Medulla oblongata (tissue), 1 donor: Measurements from ENCODE around the gene SLC47A2.

Source experiments
- DNase-seq: peaks from one replicate; pipeline ENCODE4 v3.0.0-alpha.2; 2015; ENCODE audit errors: extremely low spot score

Gene SLC47A2

DNA sequence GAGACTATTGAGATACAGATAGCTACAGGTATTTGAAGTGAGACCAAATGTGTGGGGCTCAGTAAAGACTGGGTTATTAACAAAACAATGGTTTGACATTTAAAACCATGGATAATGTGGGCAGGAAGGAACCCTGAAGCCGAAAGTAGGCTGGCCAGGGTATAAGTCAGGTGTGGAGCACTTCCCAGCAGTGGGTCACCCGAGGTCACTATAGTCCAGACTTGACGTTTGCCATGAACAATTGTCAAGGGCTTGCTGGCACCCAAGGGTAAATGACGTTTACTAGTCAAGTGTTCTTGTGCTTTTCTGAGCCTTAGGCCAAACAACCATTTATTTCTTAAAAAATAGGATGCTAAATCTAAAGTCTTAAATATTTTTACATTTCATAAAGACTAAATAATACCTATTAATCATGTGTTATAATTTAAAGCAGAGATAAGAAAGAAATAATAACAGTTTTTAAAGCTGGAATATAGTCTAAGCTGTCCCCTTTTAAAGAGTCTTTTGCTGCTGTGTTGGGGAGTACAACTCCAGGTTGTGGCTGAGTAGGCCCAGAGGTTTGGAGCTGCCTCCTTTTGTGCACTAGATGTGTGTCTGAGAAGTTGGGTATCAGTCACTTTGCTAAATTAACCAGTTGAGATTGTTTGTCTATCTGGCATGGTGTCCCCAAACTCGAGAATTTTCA, 52.1 kb downstream of the SLC47A2 start:
- no peak for DNase-seq

DNA sequence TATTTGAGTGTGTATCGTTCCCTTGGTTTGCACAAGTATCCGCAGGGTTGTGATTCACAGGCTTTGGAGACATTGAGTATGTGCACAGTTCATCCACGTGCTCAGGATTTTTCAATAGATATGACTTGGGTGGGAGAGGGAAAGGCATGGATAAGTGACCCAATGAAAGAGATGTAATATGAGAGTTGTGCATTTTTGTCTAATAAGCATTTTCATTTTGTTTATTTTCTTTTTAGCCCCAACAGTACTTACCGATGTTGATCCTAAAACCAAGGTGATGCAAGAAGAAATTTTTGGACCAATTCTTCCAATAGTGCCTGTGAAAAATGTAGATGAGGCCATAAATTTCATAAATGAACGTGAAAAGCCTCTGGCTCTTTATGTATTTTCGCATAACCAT, 53.3 kb downstream of the SLC47A2 start:
- DNase-seq, result no peak

DNA sequence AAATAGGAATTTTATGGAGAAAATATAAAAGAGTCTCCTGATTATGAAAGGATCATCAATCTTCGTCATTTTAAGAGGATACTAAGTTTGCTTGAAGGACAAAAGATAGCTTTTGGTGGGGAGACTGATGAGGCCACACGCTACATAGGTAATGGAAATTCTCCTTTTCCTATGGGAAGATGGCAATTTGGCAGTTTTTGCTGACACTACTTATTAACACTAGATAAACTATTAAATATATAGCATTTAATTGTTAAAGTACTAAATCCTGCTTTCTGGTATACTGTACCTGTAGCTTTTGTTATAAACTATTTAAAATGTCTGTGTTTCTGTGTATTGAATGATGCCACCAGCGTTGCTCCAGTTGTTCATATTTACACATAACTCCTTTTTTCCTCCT, 55.3 kb downstream of the SLC47A2 start:
- DNase-seq, result no peak

DNA sequence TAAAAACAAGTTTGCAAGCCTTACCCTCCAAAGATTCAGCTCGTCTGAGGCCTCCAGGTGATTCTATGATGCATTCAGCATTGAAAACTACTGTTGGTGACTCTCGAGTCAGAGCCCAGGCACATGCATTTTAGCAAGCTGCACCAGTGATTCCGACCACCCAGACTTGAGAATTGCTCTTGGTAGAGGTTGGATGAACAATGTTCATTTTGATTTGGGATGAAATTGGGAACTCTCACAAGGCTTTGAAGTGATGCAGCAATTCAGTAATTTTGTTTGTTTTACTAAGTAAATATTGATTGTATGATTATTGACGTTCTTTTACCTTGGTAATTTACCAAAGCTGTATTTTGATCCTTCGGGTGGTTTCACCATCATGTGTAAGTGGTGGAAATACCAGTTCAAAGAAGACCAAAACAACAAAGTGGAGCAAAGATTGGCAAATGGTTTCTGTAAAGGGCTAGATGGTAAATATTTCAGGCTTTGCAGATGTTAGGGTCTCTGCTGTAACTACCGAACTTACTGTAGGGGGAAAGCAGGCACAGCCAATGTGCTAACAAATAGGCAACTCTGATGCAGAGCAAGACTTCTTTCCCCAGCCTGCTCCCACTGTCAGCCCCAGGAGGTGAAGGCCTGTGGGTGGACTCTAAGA, 56.0 kb downstream of the SLC47A2 start:
- DNase-seq, result no peak

DNA sequence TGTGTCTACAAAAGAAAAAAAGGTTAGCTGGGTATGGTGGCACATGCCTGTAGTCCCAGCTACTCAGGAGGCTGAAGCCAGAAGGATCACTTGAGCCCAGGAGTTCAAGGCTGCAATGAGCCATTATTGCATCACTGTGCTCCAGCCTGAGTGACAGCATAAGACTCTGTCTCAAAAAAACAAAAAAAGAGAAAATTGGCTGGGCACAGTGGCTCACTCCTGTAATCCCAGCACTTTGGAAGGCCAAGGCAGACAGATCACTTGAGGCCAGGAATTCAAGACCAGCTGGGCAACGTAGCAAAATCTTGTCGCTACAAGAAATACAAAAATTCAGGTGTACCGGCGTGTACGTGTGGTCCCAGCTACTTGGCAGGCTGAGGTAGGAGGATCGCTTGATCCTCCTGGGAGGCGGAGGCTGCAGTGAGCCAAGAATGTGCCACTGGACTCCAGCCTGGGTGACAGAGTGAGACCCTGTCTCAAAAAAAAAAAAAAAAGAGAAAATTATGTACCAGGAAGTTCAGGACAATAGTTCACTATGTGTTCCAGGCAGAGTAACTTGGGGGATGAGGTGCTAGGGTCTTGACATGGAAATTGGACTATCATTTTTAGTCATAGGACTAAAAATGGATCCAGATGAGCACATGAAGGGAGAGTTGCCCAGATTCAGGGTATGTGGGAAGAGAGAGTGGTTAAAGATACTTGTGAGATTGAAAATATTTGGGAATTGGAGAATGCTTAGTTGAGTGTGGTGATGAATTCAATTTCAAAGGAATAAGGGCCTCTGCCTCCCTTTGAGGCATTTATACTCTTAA, 56.8 kb downstream of the SLC47A2 start:
- DNase-seq, result no peak

DNA sequence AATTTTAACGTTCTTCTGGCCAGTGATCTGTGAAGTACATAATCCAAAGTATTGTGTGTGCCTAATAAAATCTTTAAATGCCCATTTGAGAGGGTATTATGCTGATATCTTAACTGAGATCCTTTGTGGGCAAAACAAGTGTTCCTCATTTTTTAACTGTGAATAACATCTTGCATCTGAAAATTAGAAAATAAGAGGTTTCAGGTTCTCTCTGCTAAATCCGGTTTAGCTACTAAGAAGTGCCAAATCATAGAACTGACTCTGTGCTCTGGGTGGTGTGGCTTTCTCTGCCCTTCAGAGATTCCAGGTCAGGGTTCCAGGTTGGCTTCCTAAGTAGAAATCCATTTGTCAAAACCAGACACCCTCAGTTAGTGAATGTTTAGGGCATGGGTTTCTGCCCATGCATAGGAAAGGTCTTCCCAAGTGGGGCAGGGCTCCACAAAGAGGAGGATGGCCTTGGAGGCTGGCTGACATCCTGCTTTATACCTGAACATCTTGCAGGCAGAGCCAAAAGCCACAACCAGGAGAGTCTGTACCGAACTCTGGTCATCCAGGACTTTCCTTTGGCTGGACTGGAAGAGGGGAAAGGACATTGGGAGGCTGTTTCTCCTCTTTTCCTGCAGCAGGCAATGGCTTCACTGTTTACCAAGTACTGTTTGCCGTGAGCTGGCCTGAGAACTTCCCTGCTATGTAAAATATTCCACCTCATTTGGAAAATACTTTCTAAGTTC, 59.4 kb downstream of the SLC47A2 start:
- DNase-seq, result no peak

DNA sequence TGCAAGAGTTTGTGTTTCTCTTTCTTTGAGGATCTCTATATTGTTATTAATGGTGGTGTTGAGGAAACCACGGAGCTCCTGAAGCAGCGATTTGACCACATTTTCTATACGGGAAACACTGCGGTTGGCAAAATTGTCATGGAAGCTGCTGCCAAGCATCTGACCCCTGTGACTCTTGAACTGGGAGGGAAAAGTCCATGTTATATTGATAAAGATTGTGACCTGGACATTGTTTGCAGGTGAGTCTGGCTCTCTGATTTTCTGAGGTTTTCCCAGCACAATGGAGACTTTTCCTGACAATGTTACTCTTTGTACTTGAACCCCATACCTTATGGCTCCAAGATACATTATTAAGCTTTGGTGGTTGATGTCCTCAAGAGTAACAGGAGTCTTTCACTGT, 60.0 kb downstream of the SLC47A2 start:
- DNase-seq, result no peak

DNA sequence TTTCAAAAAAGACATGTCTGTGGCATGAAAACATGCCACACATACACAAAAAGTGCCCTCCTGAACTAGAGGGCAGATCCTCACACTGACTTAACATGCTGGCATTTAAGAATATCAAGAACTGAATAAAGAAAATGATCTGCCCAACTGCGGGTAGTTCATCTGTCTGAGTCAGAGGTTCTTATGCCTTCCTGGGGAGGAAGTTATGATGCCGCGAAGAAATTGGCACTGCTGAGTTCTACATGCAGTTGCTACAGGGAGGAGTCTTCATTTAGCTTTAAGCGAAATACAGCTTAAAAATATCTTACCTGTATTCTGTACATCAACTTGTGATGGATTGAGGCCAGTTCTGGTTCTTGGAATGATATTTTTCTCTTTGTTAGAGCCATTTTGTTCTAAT, 61.5 kb downstream of the SLC47A2 start:
- DNase-seq, result no peak

DNA sequence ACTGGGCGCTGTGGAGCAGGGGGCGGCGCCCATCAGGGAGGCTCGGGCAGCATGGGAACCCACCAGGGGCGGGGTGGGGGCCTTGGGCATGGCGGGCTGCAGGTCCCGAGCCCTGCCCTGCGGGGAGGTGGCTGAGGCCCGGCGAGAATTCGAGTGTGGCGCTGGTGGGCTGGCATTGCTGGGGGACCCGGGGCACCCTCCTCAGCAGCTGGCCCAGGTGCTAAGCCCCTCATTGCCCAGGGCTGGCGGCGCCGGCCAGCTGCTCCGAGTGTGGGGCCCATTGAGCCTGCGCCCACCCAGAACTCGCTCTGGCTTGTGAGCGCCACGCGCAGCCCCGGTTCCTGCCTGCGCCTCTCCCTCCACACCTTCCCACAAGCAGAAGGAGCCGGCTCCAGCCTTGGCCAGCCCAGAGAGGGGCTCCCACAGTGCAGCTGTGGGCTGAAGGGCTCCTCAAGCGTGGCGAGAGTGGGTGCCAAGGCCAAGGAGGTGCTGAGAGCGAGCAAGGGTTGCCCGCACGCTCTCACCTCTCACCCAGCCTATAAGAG, 62.0 kb downstream of the SLC47A2 start:
- no peak for DNase-seq

DNA sequence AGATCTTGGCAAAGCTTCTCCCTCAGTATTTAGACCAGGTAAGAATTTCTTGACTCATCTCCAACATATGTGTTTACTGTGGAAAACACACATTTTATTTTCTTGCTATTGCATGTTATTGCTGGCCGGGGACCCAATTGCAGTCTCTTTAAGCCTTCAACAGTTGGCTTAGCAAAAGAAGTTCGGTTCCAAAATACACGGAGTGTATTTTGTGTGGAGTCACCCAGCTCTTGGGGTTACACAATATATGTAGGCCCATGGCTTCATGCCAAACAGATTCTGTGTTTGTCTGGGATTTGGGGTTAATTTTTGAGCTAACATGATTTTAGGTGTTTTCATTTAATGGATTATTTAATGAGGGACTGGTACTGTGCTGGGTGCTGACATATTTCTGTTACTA, 63.8 kb downstream of the SLC47A2 start:
- no peak for DNase-seq

DNA sequence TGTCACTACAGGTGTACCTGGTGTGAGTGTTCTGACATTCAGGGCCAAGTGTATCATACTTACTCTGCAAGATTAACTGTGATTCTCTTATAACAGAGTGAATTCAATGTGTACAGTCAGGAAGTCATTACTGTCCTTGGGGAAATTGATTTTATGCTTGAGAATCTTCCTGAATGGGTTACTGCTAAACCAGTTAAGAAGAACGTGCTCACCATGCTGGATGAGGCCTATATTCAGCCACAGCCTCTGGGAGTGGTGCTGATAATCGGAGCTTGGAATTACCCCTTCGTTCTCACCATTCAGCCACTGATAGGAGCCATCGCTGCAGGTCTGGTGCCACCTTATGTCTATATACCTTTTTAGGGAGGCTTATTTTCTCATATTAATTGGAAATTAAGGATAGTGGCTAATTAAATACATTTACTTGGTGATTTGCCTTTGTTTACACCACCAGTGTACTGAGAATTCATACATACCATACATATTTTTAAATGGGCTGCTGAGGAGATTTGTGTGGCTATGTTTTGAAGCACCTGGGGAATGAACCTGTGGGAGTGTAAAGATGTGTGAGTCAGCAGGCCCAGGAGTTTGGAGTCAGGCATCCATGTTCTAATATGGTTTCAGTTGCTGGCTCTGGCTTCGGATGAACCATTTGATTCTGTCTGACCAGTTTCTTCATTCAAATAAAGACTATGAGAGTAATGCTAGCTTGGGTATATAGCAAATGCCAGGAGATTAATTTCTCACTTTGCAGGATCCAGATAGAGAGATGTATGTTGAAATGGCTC, 64.7 kb downstream of the SLC47A2 start:
- DNase-seq, result no peak

DNA sequence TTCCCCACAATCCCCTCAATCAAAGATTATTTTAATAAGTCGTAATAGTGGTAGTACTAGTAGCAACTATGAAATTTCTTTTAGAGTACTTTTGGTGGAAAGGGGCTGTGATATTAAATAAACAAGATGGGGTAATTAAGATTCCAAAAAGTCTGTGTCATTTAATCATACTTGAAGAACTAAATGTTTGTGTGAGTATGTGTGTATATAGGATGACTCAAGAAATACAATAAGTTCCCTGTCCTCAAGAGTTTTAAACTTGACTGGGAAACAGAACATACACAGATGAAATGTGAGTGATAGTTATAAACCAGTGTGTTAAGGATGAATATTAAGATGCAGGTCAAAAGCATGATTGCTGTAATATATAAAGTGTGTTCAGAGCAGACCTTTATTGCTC, 65.6 kb downstream of the SLC47A2 start:
- DNase-seq, result no peak

DNA sequence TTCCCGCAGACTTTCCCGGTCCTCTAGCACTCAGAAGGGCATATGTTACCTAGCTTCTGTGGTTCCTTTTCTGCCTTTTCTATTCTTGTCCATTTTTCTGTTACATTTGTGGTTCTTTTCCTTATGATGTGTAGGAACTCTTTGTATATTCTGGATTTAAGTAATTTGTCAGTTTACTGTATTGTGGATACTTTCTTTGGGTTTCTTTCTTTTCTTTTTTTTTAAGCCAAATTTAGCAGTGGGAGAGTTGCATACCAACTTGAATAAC, 67.2 kb downstream of the SLC47A2 start:
- no peak for DNase-seq

DNA sequence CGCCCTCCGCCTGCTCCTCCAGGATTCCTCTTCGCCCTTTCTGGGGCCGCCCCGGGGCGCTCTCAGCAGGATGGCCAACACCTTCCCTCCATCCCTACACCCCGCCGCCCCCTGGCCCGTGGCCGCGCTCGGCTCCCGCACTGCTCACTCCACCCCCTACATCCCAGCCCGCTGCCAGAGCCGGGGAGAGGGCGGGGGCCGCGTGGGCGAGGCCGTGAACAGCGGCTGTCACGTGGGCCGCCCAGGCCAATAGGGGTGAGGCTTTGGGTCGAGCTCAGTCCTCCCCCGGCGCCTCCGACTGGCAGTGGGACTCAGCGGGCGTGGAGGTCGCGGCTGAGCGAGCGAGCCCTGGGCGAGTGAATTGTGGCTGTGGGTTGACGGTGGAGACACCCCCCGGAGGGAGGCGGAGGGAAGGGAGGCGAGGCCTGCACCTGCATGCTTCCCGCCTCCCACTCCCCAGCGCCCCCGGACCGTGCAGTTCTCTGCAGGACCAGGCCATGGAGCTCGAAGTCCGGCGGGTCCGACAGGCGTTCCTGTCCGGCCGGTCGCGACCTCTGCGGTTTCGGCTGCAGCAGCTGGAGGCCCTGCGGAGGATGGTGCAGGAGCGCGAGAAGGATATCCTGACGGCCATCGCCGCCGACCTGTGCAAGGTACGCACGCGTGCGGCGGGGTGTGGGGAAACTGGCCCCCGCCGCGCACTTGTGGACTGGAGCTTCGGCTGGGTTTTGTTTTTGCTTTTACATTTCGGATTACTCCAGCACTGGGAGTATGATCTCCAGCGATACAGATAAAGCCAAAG, 67.7 kb downstream of the SLC47A2 start, which contains the start of gene ALDH3A2:
Gene ALDH3A2 (plus strand): TSS at position 277 of the 799 bp plus-strand sequence. CDS start 221 bp downstream, at position 498.
- DNase-seq, result peak; percentile 98

DNA sequence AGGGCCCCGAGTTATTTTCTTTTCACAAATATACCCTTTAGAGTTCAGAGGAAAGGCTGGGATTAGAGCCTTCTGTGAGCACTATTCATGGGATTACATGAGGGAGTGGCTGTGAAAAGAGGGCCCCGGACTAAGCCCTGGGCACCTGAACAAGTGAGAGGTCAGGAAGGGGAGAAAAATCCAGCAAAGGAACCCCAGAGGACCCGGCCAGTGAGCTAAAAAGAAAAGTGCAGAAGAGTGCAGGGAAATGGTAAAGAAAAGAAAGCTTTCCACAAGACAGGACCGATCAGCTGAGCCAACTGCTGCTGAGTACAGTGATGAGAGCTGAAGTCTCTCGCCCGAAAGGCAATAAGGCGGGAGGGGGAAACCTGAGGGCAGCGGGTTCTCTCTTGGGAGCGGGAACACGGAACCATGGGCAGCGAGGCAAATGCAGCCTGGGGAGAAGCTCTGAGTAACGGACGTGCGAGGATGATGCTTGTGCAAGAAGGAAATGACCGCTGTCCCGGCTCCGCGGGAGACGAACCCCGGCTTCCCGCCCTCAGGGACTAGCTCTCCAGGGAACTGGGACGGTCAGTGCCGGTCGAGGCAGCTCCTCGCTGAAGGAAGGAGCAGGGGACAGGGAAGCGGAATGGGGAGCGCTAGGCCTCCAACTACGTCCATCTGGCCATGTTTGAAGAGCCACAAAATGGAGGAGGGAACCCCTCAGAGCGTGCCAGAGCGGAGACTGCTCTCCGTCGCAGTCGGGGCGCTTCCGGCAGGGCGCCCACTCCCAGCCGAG, 68.5 kb downstream of the SLC47A2 start:
- peak; percentile 76 for DNase-seq

DNA sequence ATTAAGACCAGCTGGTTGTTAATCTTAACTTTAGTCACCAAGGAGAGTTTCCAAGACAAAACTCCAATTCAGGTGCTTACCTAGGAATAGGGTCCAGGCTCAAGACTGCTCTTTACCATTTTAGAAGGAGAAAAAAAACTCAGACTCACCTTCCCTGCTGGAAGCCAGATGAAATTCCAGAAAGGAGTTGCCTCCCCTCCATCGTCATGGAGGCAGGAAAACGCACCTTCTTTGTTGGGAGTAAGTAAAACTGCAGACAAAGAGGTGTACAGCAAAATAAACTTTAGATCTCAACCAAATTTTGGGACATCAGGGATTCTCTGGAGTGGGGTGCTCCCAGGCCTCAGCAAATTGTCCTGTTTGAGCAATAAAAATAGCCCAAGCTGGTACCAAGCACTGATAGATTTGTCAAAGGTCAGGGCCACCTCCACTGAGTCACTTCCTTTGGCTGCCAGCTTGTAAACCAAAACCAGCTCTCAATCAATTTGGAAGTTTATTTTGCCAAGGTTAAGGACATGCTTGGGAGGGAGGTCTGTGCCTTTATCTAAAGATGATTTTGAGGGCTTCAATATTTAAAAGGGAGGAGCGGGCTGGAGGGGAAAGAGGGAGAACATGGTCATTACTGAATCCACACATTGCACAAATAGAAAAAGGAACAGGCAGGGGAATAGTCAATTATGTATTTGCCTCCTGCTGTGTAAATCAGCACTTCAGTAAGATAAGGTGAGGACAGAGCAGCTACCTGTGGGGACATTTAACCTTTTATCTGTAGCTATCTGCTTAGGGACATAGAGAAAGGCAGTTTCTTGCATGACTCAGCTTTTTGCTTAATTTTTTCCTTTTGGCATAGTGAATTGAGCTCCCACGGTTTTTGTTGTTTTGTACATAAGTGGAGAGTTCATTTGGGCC, 69.3 kb downstream of the SLC47A2 start:
- DNase-seq, result no peak

DNA sequence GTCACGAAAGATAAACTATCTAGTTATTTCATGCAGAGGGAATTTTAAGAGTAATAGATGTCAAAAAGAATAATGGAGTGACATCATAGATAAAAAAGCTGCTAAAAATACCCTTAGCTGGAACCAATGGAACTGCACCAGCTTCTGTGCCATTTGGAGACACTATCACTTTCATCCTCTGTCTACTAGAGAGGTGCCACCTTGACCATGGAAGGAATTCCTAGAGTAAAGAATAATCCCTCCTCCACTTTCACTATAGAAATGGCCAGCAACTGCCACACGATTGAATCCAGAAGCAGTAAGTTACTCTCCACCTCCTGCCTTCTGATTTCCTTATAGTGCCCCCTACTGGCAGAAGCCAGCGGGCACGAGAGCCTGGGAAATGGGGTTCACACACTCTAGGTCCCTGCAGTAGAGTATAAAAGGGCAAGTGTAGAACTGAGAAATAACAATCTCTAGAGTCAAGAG, 70.6 kb downstream of the SLC47A2 start:
- peak; percentile 81 for DNase-seq

DNA sequence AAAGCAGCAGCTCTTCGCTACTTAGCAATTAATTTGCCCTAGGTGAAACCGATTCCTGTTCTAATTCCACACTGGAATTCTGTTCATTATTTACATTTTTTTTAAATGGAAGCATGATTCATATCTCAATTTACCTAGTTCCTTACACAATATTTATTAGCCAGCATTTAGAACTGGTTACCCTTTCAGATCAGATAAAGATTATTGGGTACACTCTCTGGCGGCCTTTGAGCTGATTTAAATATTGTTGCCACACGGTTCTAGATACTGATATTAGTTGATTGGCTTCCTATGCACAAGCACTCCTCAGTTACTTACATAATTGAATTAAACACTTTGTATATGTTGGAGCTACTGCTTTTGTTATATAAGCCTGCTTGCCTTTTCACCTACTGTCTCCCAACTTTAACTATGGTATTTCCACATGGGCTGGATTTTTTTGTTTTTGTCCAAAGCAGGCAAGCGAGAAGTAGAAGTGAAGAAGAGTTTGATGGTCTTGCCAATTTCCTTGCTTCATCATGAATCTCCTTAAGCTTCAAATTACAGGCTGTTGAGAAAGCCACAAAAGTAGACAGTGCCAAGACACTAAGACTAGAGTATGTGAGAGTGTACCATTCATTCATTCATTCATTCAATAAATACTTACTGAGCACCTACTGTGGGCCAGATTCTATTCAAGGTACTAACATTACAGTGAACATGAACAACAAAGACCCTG, 71.7 kb downstream of the SLC47A2 start:
- DNase-seq, result no peak
